ENCODE results near the gene DAB1.

The DAB1 gene

GRCh38 chr1:57129865-57130264, 294.0 kb downstream of the DAB1 start:
- Histone ChIP-seq H3K4me1 (ENCODE audit: insufficient read depth, insufficient read length) (no peaks in the 10 kb centered on the region), H3K4me3 (ENCODE audit: insufficient read length, low read depth) (no peak overlapping the region), H3K9ac (ENCODE audit: insufficient read length, low read depth) (no peak overlapping the region), H3K36me3 (ENCODE audit: insufficient read depth, insufficient read length, low read length) (no peaks in the 10 kb centered on the region), H3K9me3 (ENCODE audit: insufficient read depth, low read length) (no peaks in the 10 kb centered on the region), H3K27me3 (ENCODE audit: insufficient read depth, insufficient read length) (no peaks in the 10 kb centered on the region)
- no peak for TF ChIP-seq ZNF274 (IDR thresholded peaks at IDR 0.05; ENCODE audit: low read depth, low read length)
- no peak for TF ChIP-seq SUZ12 (IDR thresholded peaks at IDR 0.05; ENCODE audit: extremely low read depth, insufficient read depth, insufficient read length)
- TF ChIP-seq YY1 (IDR thresholded peaks at IDR 0.05; ENCODE audit: insufficient read depth, insufficient read length) = no peak
- DNase-seq (ENCODE audit: low read depth, low spot score) = no peak

DNA sequence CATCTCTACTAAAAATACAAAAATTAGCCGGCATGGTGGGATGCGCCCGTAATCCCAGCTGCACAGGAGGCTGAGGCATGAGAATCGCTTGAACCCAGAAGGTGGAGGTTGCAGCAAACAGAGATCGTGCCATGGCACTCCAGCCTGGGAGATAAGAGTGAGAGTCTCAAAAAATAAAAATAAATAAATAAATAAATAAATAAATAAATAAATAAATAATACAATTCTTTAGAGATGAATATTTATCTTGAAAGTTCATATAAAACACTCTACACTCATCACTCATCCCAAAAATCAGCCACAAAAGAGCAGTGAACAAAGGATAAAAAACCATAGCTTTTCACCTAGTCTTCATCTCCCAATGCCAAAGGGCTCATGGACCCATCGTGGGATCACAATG, 295.9 kb downstream of the DAB1 start:
- no peak for TF ChIP-seq SUZ12 (IDR thresholded peaks at IDR 0.05; ENCODE audit: extremely low read depth, insufficient read depth, insufficient read length)

DNA sequence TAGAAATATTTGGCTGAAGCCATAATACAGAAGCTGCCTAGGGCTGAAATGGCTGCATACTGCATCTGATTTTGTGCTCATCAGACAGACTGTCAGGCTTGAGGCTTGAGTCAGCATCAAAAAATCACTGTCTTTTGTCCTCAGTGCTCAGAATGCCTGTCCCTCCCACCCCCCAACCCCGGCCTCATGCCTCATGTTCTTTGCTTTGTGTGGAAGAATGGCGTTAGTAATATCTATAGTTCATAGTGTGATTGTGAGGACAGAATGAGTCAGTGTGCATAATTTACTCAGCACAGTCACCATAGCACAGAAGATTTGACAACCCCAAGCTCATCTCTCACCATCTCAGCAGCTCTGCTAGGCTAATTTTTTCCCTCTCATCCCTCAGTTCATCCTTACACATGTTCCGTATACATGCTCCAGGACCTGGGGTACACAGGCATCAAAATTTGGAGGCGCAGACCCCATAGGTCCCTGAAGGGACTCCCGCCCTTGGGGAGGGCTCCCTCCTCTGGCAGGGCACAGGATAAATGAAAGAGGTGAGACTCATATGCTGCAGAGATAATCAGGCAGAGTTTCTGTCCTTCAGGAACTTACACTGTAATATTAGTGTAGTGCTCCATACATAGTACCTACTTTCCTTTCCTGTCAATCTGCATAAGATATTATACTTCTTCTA, 299.0 kb downstream of the DAB1 start:
- Histone ChIP-seq H3K4me1 (ENCODE audit: insufficient read depth, insufficient read length) (no peaks in the 10 kb centered on the region), H3K9ac (ENCODE audit: insufficient read length, low read depth) (no peak overlapping the region), H3K9me3 (ENCODE audit: insufficient read depth, low read length) (no peaks in the 10 kb centered on the region), H3K36me3 (ENCODE audit: insufficient read depth, insufficient read length, low read length) (no peaks in the 10 kb centered on the region), H3K27me3 (ENCODE audit: insufficient read depth, insufficient read length) (no peaks in the 10 kb centered on the region), H3K4me3 (ENCODE audit: insufficient read length, low read depth) (no peak overlapping the region)
- DNase-seq (ENCODE audit: low read depth, low spot score) = no peak
- TF ChIP-seq YY1 (IDR thresholded peaks at IDR 0.05; ENCODE audit: insufficient read depth, insufficient read length) = no peak
- TF ChIP-seq ZNF274 (IDR thresholded peaks at IDR 0.05; ENCODE audit: low read depth, low read length) = no peak
- TF ChIP-seq SUZ12 (IDR thresholded peaks at IDR 0.05; ENCODE audit: extremely low read depth, insufficient read depth, insufficient read length) = no peak

More for the DNA sequence above, 295.9 kb downstream of the DAB1 start:
- Histone ChIP-seq H3K36me3 (ENCODE audit: insufficient read depth, insufficient read length, low read length) (no peaks in the 10 kb centered on the region), H3K4me3 (ENCODE audit: insufficient read length, low read depth) (no peak overlapping the region), H3K9me3 (ENCODE audit: insufficient read depth, low read length) (no peaks in the 10 kb centered on the region), H3K27me3 (ENCODE audit: insufficient read depth, insufficient read length) (no peaks in the 10 kb centered on the region), H3K9ac (ENCODE audit: insufficient read length, low read depth) (no peak overlapping the region), H3K4me1 (ENCODE audit: insufficient read depth, insufficient read length) (no peaks in the 10 kb centered on the region)
- no peak for DNase-seq (ENCODE audit: low read depth, low spot score)

DNA sequence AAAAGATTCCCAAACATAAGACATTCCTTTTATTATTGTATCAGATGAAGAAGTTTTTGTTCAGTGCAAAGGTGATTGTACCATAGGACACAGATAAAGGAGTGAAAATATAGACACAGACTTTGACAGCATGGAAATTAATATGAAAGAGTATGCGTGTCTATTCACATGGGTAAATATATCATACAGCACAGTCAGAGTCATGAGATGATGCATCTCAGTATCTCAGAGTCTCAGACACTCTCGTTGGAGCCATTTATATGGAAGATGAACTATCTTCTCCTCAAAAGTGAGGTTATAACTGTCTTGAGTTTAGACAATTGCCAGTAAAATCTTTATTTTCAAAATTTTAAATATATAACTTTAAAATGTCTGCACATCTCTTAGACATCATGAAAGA, 299.7 kb downstream of the DAB1 start:
- Histone ChIP-seq H3K9ac (ENCODE audit: insufficient read length, low read depth) (no peak overlapping the region), H3K36me3 (ENCODE audit: insufficient read depth, insufficient read length, low read length) (no peaks in the 10 kb centered on the region)
- TF ChIP-seq ZNF274 (IDR thresholded peaks at IDR 0.05; ENCODE audit: low read depth, low read length) (no peak), SUZ12 (IDR thresholded peaks at IDR 0.05; ENCODE audit: extremely low read depth, insufficient read depth, insufficient read length) (no peak), YY1 (IDR thresholded peaks at IDR 0.05; ENCODE audit: insufficient read depth, insufficient read length) (no peak)

DNA sequence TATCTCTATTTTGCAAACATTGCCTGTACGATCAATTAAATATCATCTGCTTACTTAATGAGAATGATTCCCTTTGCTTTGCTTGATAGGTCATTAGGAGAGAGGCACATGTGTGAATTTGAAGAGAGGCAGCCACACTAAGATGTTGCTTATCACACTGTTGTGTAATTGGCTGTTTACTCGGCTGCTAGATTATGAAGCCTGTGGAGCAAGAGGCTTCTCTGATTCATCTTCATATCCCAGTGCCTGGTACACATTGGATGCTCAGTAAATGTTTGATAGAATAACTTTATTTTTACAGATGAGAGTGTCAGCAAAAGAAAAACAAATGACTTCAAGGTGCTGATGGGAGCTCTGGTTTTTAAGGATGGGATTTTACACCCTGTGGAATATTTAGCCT, 301.8 kb downstream of the DAB1 start:
- no peaks in the 10 kb centered on the region for H3K4me1 ChIP-seq (ENCODE audit: insufficient read depth, insufficient read length)
- no peak overlapping the region for H3K9ac ChIP-seq (ENCODE audit: insufficient read length, low read depth)
- H3K36me3 ChIP-seq (ENCODE audit: insufficient read depth, insufficient read length, low read length) = no peaks in the 10 kb centered on the region
- H3K4me3 ChIP-seq (ENCODE audit: insufficient read length, low read depth) = no peak overlapping the region
- DNase-seq (ENCODE audit: low read depth, low spot score) = no peak
- H3K27me3 ChIP-seq (ENCODE audit: insufficient read depth, insufficient read length) = no peaks in the 10 kb centered on the region
- TF ChIP-seq YY1 (IDR thresholded peaks at IDR 0.05; ENCODE audit: insufficient read depth, insufficient read length) (no peak), ZNF274 (IDR thresholded peaks at IDR 0.05; ENCODE audit: low read depth, low read length) (no peak), SUZ12 (IDR thresholded peaks at IDR 0.05; ENCODE audit: extremely low read depth, insufficient read depth, insufficient read length) (no peak)
- no peaks in the 10 kb centered on the region for H3K9me3 ChIP-seq (ENCODE audit: insufficient read depth, low read length)

More for the DNA sequence above, 299.7 kb downstream of the DAB1 start:
- Histone ChIP-seq H3K27me3 (ENCODE audit: insufficient read depth, insufficient read length) (no peaks in the 10 kb centered on the region), H3K9me3 (ENCODE audit: insufficient read depth, low read length) (no peaks in the 10 kb centered on the region), H3K4me1 (ENCODE audit: insufficient read depth, insufficient read length) (no peaks in the 10 kb centered on the region), H3K4me3 (ENCODE audit: insufficient read length, low read depth) (no peak overlapping the region)
- no peak for DNase-seq (ENCODE audit: low read depth, low spot score)

GRCh38 chr1:57118948-57119603, 304.8 kb downstream of the DAB1 start:
- H3K36me3 ChIP-seq (ENCODE audit: insufficient read depth, insufficient read length, low read length) = no peaks in the 10 kb centered on the region
- H3K27me3 ChIP-seq (ENCODE audit: insufficient read depth, insufficient read length) = no peaks in the 10 kb centered on the region
- no peak for DNase-seq (ENCODE audit: low read depth, low spot score)
- TF ChIP-seq SUZ12 (IDR thresholded peaks at IDR 0.05; ENCODE audit: extremely low read depth, insufficient read depth, insufficient read length) = no peak
- no peak for TF ChIP-seq ZNF274 (IDR thresholded peaks at IDR 0.05; ENCODE audit: low read depth, low read length)
- TF ChIP-seq YY1 (IDR thresholded peaks at IDR 0.05; ENCODE audit: insufficient read depth, insufficient read length) = no peak
- no peak overlapping the region for H3K4me3 ChIP-seq (ENCODE audit: insufficient read length, low read depth)
- H3K4me1 ChIP-seq (ENCODE audit: insufficient read depth, insufficient read length) = no peaks in the 10 kb centered on the region
- no peak overlapping the region for H3K9ac ChIP-seq (ENCODE audit: insufficient read length, low read depth)
- H3K9me3 ChIP-seq (ENCODE audit: insufficient read depth, low read length) = no peaks in the 10 kb centered on the region

DNA sequence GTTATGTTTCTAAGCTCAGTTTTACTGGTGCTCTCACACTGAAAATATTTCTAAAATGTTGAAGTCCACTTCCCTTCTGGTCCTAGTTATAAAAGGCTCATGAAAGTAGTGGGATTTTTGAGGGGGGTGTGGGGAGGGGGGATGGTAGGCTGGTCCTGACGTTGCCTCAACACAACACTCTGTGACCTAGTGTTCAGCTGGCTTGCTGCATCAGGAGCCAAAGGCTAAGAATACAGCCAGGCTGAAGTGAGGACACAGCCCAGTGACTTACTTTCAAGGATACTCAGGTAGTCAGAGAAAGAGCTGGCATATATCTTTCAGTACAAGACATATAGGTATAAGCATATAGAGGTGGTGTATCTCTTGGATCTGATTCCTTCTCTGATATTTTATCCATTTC, 306.1 kb downstream of the DAB1 start:
- H3K9me3 ChIP-seq (ENCODE audit: insufficient read depth, low read length) = no peaks in the 10 kb centered on the region
- no peaks in the 10 kb centered on the region for H3K27me3 ChIP-seq (ENCODE audit: insufficient read depth, insufficient read length)
- no peaks in the 10 kb centered on the region for H3K36me3 ChIP-seq (ENCODE audit: insufficient read depth, insufficient read length, low read length)
- H3K9ac ChIP-seq (ENCODE audit: insufficient read length, low read depth) = no peak overlapping the region
- no peaks in the 10 kb centered on the region for H3K4me1 ChIP-seq (ENCODE audit: insufficient read depth, insufficient read length)
- no peak overlapping the region for H3K4me3 ChIP-seq (ENCODE audit: insufficient read length, low read depth)
- no peak for TF ChIP-seq YY1 (IDR thresholded peaks at IDR 0.05; ENCODE audit: insufficient read depth, insufficient read length)
- no peak for TF ChIP-seq SUZ12 (IDR thresholded peaks at IDR 0.05; ENCODE audit: extremely low read depth, insufficient read depth, insufficient read length)
- TF ChIP-seq ZNF274 (IDR thresholded peaks at IDR 0.05; ENCODE audit: low read depth, low read length) = no peak
- no peak for DNase-seq (ENCODE audit: low read depth, low spot score)
